HCT116 (cell line): Measurements from ENCODE around the gene LZTS3. TPM values are rescaled to one million over a fixed set of nuclear protein-coding genes. Genes with fewer than 3 reads are reported as not detected.

Experiments used
- ATAC-seq: fragments of 200-7000 bp; cut with Tn5 transposase; 2 replicates; pipeline ENCODE4 v1.9.1; 2020; ENCODE audit warnings: mild to moderate bottlenecking, moderate library complexity
- BruUV-seq: library from RNA; stranded (reverse); fragments of 400-500 nt; replicated peaks from 2 replicates; lab custom pipeline; 2021; lab: Mats Ljungman, UMichigan
- CTCF ChIA-PET: fragments of 300-600 bp; sonication (Branson Sonifier 250); formaldehyde crosslinking; loops from one replicate; lab custom pipeline; 2021; ENCODE audit warnings: antibody characterized with exemption; lab: Charles Lee
- POLR2A ChIA-PET: fragments of 300-600, 350-600 bp; sonication (Branson Sonifier 250); formaldehyde crosslinking; loops from one replicate; lab custom pipeline; 2021; ENCODE audit warnings: antibody characterized with exemption; lab: Charles Lee
- RAD21 ChIA-PET, 2 experiments: fragments of 300-600 bp; sonication (Branson Sonifier 250); formaldehyde crosslinking; loops; one replicate each; lab custom pipeline; 2023; ENCODE audit warnings: low total read pairs in 2 of 2; ENCODE audit not compliant: uncharacterized antibody in 2 of 2, unreplicated experiment in 2 of 2, low non-redundant PET in 1 of 2; lab: Charles Lee
- DNase-seq: peaks from one replicate; pipeline ENCODE4 v3.0.0-alpha.2; 2010; ENCODE audit warnings: low read depth, low spot score
- H2AFZ ChIP-seq: fragments of 200-600 bp; shearing (Covaris generic), sonication (generic); 2 replicates; pipeline ENCODE4 v1.6.1; 2017; ENCODE audit warnings: low read depth, mixed run types, mixed read lengths, antibody characterized with exemption, low read length; ENCODE audit not compliant: poor library complexity, severe bottlenecking
- H3K27ac ChIP-seq: 2 replicates; pipeline ENCODE4 v1.5.1; 2012; ENCODE audit warnings: low read depth, low read length
- H3K27me3 ChIP-seq: fragments of 200-600 bp; sonication (generic); 2 replicates; pipeline ENCODE4 v1.6.1; 2016; ENCODE audit warnings: mixed run types, low read length, mixed read lengths; ENCODE audit not compliant: insufficient read depth
- H3K36me3 ChIP-seq, 2 experiments: fragments of 200-500 bp in 1 of 2; fragments of 200-600 bp in 1 of 2; sonication (Bioruptor generic) in 1 of 2; sonication (generic) in 1 of 2; 2 replicates each; pipeline versions ENCODE4 v1.5.1 to v1.6.1; 2014 to 2016; ENCODE audit warnings: low read length in 2 of 2, inconsistent platforms in 1 of 2, mixed read lengths in 1 of 2, mixed run types in 1 of 2; ENCODE audit not compliant: insufficient read depth in 2 of 2, control insufficient read depth in 1 of 2
- H3K4me1 ChIP-seq, 2 experiments: fragments of 200-600 bp in 1 of 2; sonication (generic) in 1 of 2; 2 replicates each; pipeline versions ENCODE4 v1.5.1 to v1.6.1; 2012 to 2017; ENCODE audit warnings: low read length in 2 of 2, inconsistent platforms in 1 of 2, mild to moderate bottlenecking in 1 of 2, mixed read lengths in 1 of 2, mixed run types in 1 of 2, moderate library complexity in 1 of 2; ENCODE audit not compliant: insufficient read depth in 2 of 2, control insufficient read depth in 1 of 2
- H3K4me2 ChIP-seq: fragments of 200-600 bp; sonication (generic); 2 replicates; pipeline ENCODE4 v1.6.1; 2017; ENCODE audit warnings: mixed run types, low read length, mixed read lengths
- H3K4me3 ChIP-seq, 2 experiments: fragments of 200-600 bp in 1 of 2; sonication (generic) in 1 of 2; replicated peaks in 1 of 2; 2 replicates each; pipeline ENCODE4 v1.5.1; 2011 to 2016; ENCODE audit warnings: low read length in 2 of 2, control low read depth in 1 of 2, low read depth in 1 of 2, mild to moderate bottlenecking in 1 of 2, mixed read lengths in 1 of 2, mixed run types in 1 of 2
- H3K79me2 ChIP-seq: fragments of 200-600 bp; sonication (generic); 2 replicates; pipeline ENCODE4 v1.6.1; 2017; ENCODE audit warnings: mild to moderate bottlenecking, mixed run types, low read length, moderate library complexity, mixed read lengths; ENCODE audit not compliant: insufficient read depth
- H3K9ac ChIP-seq: fragments of 200-600 bp; sonication (generic); 2 replicates; pipeline ENCODE4 v1.6.1; 2016; ENCODE audit warnings: low read length, mixed read lengths
- H3K9me2 ChIP-seq: fragments of 200-600 bp; sonication (generic), shearing (Covaris generic); 2 replicates; pipeline ENCODE4 v1.6.1; 2017; ENCODE audit warnings: mixed run types, mild to moderate bottlenecking, moderate library complexity; ENCODE audit not compliant: insufficient read depth
- H3K9me3 ChIP-seq, 2 experiments: fragments of 200-500 bp in 1 of 2; fragments of 200-600 bp in 1 of 2; sonication (Bioruptor generic) in 1 of 2; sonication (generic) in 1 of 2; 2 replicates each; pipeline ENCODE4 v1.6.1; 2014 to 2017; ENCODE audit warnings: low read length in 2 of 2, mixed read lengths in 2 of 2, inconsistent platforms in 1 of 2, low read depth in 1 of 2, mild to moderate bottlenecking in 1 of 2, mixed run types in 1 of 2, moderate library complexity in 1 of 2; ENCODE audit not compliant: control insufficient read depth in 1 of 2, insufficient read depth in 1 of 2
- H4K20me1 ChIP-seq: fragments of 200-600 bp; sonication (generic), shearing (Covaris generic); 2 replicates; pipeline ENCODE4 v1.6.1; 2017; ENCODE audit warnings: mixed run types, mild to moderate bottlenecking, moderate library complexity; ENCODE audit not compliant: insufficient read depth
- ATF3 ChIP-seq: IDR thresholded peaks from 2 replicates; pipeline ENCODE4 v1.6.1; 2012
- CBX3 ChIP-seq: IDR thresholded peaks from 2 replicates; pipeline ENCODE4 v1.6.1; 2012; ENCODE audit warnings: low read depth
- CEBPB ChIP-seq: IDR thresholded peaks from 2 replicates; pipeline ENCODE4 v1.6.1; 2012; ENCODE audit warnings: low read depth
- CTCF ChIP-seq, 3 experiments: fragments of 200-600 bp in 1 of 3; sonication (generic) in 1 of 3; IDR thresholded peaks in 2 of 3; conservative IDR thresholded peaks in 1 of 3; 2 replicates each; pipeline ENCODE4 v1.5.1; 2012 to 2017; ENCODE audit warnings: low read depth in 2 of 3, low read length in 2 of 3, antibody characterized with exemption in 1 of 3, borderline replicate concordance in 1 of 3, control low read depth in 1 of 3, mild to moderate bottlenecking in 1 of 3, mixed read lengths in 1 of 3, mixed run types in 1 of 3, moderate library complexity in 1 of 3; ENCODE audit not compliant: insufficient read depth in 1 of 3
- EGR1 ChIP-seq: IDR thresholded peaks from 2 replicates; pipeline ENCODE4 v1.6.1; 2012; ENCODE audit warnings: low read depth
- ELF1 ChIP-seq: IDR thresholded peaks from 2 replicates; pipeline ENCODE4 v1.6.1; 2012; ENCODE audit warnings: low read depth, borderline replicate concordance
- EZH2 ChIP-seq: fragments of 200-600 bp; sonication (generic); IDR thresholded peaks from 2 replicates; pipeline ENCODE4 v1.6.1; 2017; ENCODE audit warnings: antibody characterized with exemption, mixed run types
- JUND ChIP-seq: IDR thresholded peaks from 2 replicates; pipeline ENCODE4 v1.6.1; 2012
- MAX ChIP-seq: IDR thresholded peaks from 2 replicates; pipeline ENCODE4 v1.6.1; 2012
- POLR2A ChIP-seq: IDR thresholded peaks from 2 replicates; pipeline ENCODE4 v1.7.0; 2011; ENCODE audit warnings: borderline replicate concordance; ENCODE audit not compliant: insufficient read depth, insufficient read length; ENCODE audit errors: extremely low read depth
- POLR2AphosphoS5 ChIP-seq: IDR thresholded peaks from 2 replicates; pipeline ENCODE4 v1.6.1; 2011; ENCODE audit warnings: mild to moderate bottlenecking, low read depth, low read length, moderate library complexity
- RAD21 ChIP-seq: IDR thresholded peaks from 2 replicates; pipeline ENCODE4 v1.6.1; 2012; ENCODE audit warnings: low read depth, mild to moderate bottlenecking
- SIN3A ChIP-seq: IDR thresholded peaks from 2 replicates; pipeline ENCODE4 v1.6.1; 2012; ENCODE audit warnings: low read depth
- SRF ChIP-seq: IDR thresholded peaks from 2 replicates; pipeline ENCODE4 v1.6.1; 2012; ENCODE audit warnings: low read depth
- TCF7L2 ChIP-seq: IDR thresholded peaks from 2 replicates; pipeline ENCODE4 v1.7.0; 2011; ENCODE audit warnings: borderline replicate concordance, inconsistent platforms; ENCODE audit not compliant: insufficient read depth, insufficient read length; ENCODE audit errors: extremely low read depth
- YY1 ChIP-seq: IDR thresholded peaks from 2 replicates; pipeline ENCODE4 v1.6.1; 2011; ENCODE audit warnings: low read length, low read depth, moderate library complexity, mild to moderate bottlenecking; ENCODE audit not compliant: insufficient replicate concordance; ENCODE audit errors: extremely low read depth
- ZBTB33 ChIP-seq: IDR thresholded peaks from 2 replicates; pipeline ENCODE4 v1.6.1; 2011; ENCODE audit warnings: mild to moderate bottlenecking, low read length, moderate library complexity; ENCODE audit not compliant: insufficient replicate concordance; ENCODE audit errors: extremely low read depth
- ZNF274 ChIP-seq: fragments of 200-500 bp; sonication (Bioruptor generic); IDR thresholded peaks from 2 replicates; pipeline ENCODE4 v1.6.1; 2014; ENCODE audit warnings: mild to moderate bottlenecking, low read depth, low read length, inconsistent platforms
- intact Hi-C: fragments of 100-400 bp; cut with micrococcal nuclease; formaldehyde crosslinking; loops from 2 replicates; pipeline ENCODE4 v1.10.0; 2022
- total RNA-seq: library from RNA; stranded (reverse); gene quantifications from one replicate; pipeline ENCODE4 v1.2.1, GENCODE V29; 2021; ENCODE audit not compliant: unreplicated experiment

LZTS3 gene
- total RNA-seq, 1 experiment from 2014 or later, result 5.2 TPM

DNA sequence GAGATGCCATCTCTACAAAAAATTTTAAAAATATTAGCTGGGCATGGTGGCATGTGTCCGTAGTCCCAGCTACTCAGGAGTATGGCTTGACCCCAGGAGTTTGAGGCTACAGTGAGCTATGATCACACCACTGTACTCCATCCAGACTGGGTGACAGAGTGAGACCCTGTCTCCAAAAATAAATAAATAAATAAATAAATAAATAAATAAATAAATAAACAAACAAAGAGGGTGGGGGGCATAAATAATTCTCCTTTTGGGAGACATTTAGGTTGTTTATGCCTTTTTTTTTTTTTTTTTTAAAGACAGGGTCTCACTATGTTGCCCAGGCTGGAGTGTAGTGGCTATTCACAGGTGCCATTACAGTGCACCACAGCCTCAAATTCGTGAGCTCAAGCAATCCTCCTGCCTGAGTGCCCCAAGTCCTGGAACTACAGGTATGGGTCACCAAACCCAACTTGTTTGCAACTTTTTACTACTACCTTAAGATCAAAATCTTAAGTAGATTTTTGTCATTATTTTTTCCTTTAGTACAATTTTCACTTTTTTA is 43.2 kb downstream of the LZTS3 start:
- no peaks in the 10 kb centered on the region for H3K36me3 ChIP-seq
- H3K9me3 ChIP-seq, result no peaks in the 10 kb centered on the region; a peak in 1 of 4 replicates
- no peak overlapping the region for H3K27ac ChIP-seq
- RAD21 ChIA-PET, result no interaction called here
- H3K4me3 ChIP-seq, result no peak overlapping the region
- H3K4me2 ChIP-seq, result no peak overlapping the region
- H3K9ac ChIP-seq, result no peak overlapping the region
- TF ChIP-seq POLR2A, result no peak
- TF ChIP-seq CBX3, result no peak
- no peak for TF ChIP-seq SIN3A
- TF ChIP-seq YY1, result no peak
- no peak for TF ChIP-seq JUND
- no peak for TF ChIP-seq EGR1
- no peak for TF ChIP-seq CTCF (IDR thresholded peaks at IDR 0.05 in 2 of 3, conservative IDR thresholded peaks at IDR 0.05 in 1 of 3; ENCODE audit: borderline replicate concordance in 1 of 3, insufficient read depth in 1 of 3, low read depth in 2 of 3, low read length in 2 of 3)
- TF ChIP-seq CEBPB, result no peak
- TF ChIP-seq EZH2, result no peak
- TF ChIP-seq TCF7L2, result no peak
- TF ChIP-seq ZBTB33, result no peak
- TF ChIP-seq ELF1, result no peak
- no peak for TF ChIP-seq SRF
- no peak for TF ChIP-seq ATF3
- no peak for TF ChIP-seq ZNF274
- TF ChIP-seq MAX, result no peak
- no peak for TF ChIP-seq RAD21
- no peak for TF ChIP-seq POLR2AphosphoS5
- DNase-seq (no peak), ATAC-seq (no peak)
- no peaks in the 10 kb centered on the region for H3K9me2 ChIP-seq
- H3K27me3 ChIP-seq, result no peaks in the 10 kb centered on the region
- H3K4me1 ChIP-seq, result peaks cover 0 to under 1% of the 10 kb centered on the region in 2 experiments; a peak in 2 of 4 replicates
- H2AFZ ChIP-seq, result no peak overlapping the region
- H4K20me1 ChIP-seq, result no peaks in the 10 kb centered on the region
- no TSS peak for BruUV-seq
- POLR2A ChIA-PET, result no interaction called here
- peaks cover 18% of the 10 kb centered on the region for H3K79me2 ChIP-seq
- CTCF ChIA-PET, result no interaction called here
- intact Hi-C loops, result no loop called here
